DOHH2 (cell line): ENCODE measurements around the gene ROR2.

Source experiments
- H3F3A ChIP-seq: fragments of 200-600 bp; sonication (generic), shearing (Covaris generic); 2 replicates; pipeline ENCODE4 v1.6.0; 2016; ENCODE audit warnings: antibody characterized with exemption, mild to moderate bottlenecking; ENCODE audit not compliant: control insufficient read depth, insufficient read depth
- H3K27ac ChIP-seq: fragments of 200-600 bp; sonication (generic); 2 replicates; pipeline ENCODE4 v1.5.1; 2014; ENCODE audit warnings: low read depth, mild to moderate bottlenecking, low read length, moderate library complexity
- H3K27me3 ChIP-seq: fragments of 200-600 bp; sonication (generic); 2 replicates; pipeline ENCODE4 v1.6.1; 2014; ENCODE audit warnings: mild to moderate bottlenecking, low read length, mixed read lengths; ENCODE audit not compliant: control insufficient read depth
- H3K36me3 ChIP-seq: fragments of 200-600 bp; sonication (generic); 2 replicates; pipeline ENCODE4 v1.6.1; 2014; ENCODE audit warnings: mild to moderate bottlenecking, low read length, moderate library complexity, mixed read lengths; ENCODE audit not compliant: control insufficient read depth
- H3K4me1 ChIP-seq: fragments of 200-600 bp; sonication (generic); 2 replicates; pipeline ENCODE4 v1.6.1; 2014; ENCODE audit warnings: mild to moderate bottlenecking, low read length, mixed read lengths; ENCODE audit not compliant: control insufficient read depth
- H3K4me2 ChIP-seq: fragments of 200-600 bp; sonication (generic); 2 replicates; pipeline ENCODE4 v1.6.0; 2014; ENCODE audit warnings: mild to moderate bottlenecking, low read length, moderate library complexity
- H3K4me3 ChIP-seq: fragments of 200-600 bp; sonication (generic); 2 replicates; pipeline ENCODE4 v1.5.1; 2014; ENCODE audit warnings: mild to moderate bottlenecking, low read length, mixed read lengths
- H3K79me2 ChIP-seq: fragments of 200-600 bp; sonication (generic); 2 replicates; pipeline ENCODE4 v1.6.1; 2014; ENCODE audit warnings: mild to moderate bottlenecking, low read length, mixed read lengths; ENCODE audit not compliant: control insufficient read depth
- H3K9me2 ChIP-seq: fragments of 200-600 bp; sonication (generic); replicated peaks from 2 replicates; pipeline ENCODE4 v1.6.1; 2014; ENCODE audit warnings: mild to moderate bottlenecking, low read length, mixed read lengths; ENCODE audit not compliant: control insufficient read depth
- H3K9me3 ChIP-seq: fragments of 200-600 bp; sonication (generic); 2 replicates; pipeline ENCODE4 v1.6.1; 2014; ENCODE audit warnings: antibody characterized with exemption, low read length, mixed read lengths; ENCODE audit not compliant: control insufficient read depth, insufficient read depth
- H4K20me1 ChIP-seq: fragments of 200-600 bp; sonication (generic); 2 replicates; pipeline ENCODE4 v1.6.0; 2014; ENCODE audit warnings: low read depth, mild to moderate bottlenecking, antibody characterized with exemption, low read length, moderate library complexity; ENCODE audit not compliant: control insufficient read depth, insufficient read depth
- CTCF ChIP-seq: fragments of 200-600 bp; sonication (generic); IDR thresholded peaks from one replicate; pipeline ENCODE4 v1.5.1; 2014; ENCODE audit warnings: antibody characterized with exemption, mild to moderate bottlenecking, low read depth, low read length; ENCODE audit not compliant: poor library complexity, severe bottlenecking
- EZH2phosphoT487 ChIP-seq: fragments of 200-600 bp; sonication (generic); IDR thresholded peaks from 2 replicates; pipeline ENCODE4 v1.6.1; 2017; ENCODE audit warnings: borderline replicate concordance, mild to moderate bottlenecking, antibody characterized with exemption, low read length, moderate library complexity, mixed read lengths

The ROR2 gene

GRCh38 chr9:91751922-91752321 lies 198.1 kb downstream of the ROR2 start:
- no peaks in the 10 kb centered on the region for H3K9me3 ChIP-seq
- no peak overlapping the region for H3K4me2 ChIP-seq
- H3K79me2 ChIP-seq, result no peaks in the 10 kb centered on the region
- no peaks in the 10 kb centered on the region for H3F3A ChIP-seq
- no peak overlapping the region for H3K4me3 ChIP-seq
- H3K27ac ChIP-seq, result no peak overlapping the region
- H4K20me1 ChIP-seq, result no peaks in the 10 kb centered on the region
- no peaks in the 10 kb centered on the region for H3K9me2 ChIP-seq
- H3K4me1 ChIP-seq, result no peaks in the 10 kb centered on the region
- TF ChIP-seq CTCF (no peak), EZH2phosphoT487 (no peak)
- H3K36me3 ChIP-seq, result no peaks in the 10 kb centered on the region
- peaks cover 9% of the 10 kb centered on the region for H3K27me3 ChIP-seq

- H3K4me3 ChIP-seq, result no peak overlapping the region
- H3F3A ChIP-seq, result no peaks in the 10 kb centered on the region
- H3K4me2 ChIP-seq, result no peak overlapping the region
- no peaks in the 10 kb centered on the region for H3K36me3 ChIP-seq
- no peaks in the 10 kb centered on the region for H3K9me3 ChIP-seq
- H3K27ac ChIP-seq, result no peak overlapping the region
- H3K79me2 ChIP-seq, result no peaks in the 10 kb centered on the region
- H4K20me1 ChIP-seq, result no peaks in the 10 kb centered on the region
- H3K4me1 ChIP-seq, result no peaks in the 10 kb centered on the region
- TF ChIP-seq CTCF, result no peak
- TF ChIP-seq EZH2phosphoT487, result no peak
- peaks cover 9% of the 10 kb centered on the region for H3K27me3 ChIP-seq
- no peaks in the 10 kb centered on the region for H3K9me2 ChIP-seq
Measured at GRCh38 chr9:91750343-91750742, 199.7 kb downstream of the ROR2 start.

- no peak overlapping the region for H3K27ac ChIP-seq
- H3K9me3 ChIP-seq, result no peaks in the 10 kb centered on the region
- no peak overlapping the region for H3K4me2 ChIP-seq
- no peaks in the 10 kb centered on the region for H3K4me1 ChIP-seq
- TF ChIP-seq EZH2phosphoT487, result no peak
- no peaks in the 10 kb centered on the region for H3K9me2 ChIP-seq
- no peaks in the 10 kb centered on the region for H3F3A ChIP-seq
- H3K79me2 ChIP-seq, result no peaks in the 10 kb centered on the region
- H3K27me3 ChIP-seq, result peaks cover 5% of the 10 kb centered on the region; the same call in 1 of the 2 replicates
- H3K36me3 ChIP-seq, result no peaks in the 10 kb centered on the region
- no peak overlapping the region for H3K4me3 ChIP-seq
- H4K20me1 ChIP-seq, result no peaks in the 10 kb centered on the region
Measured at GRCh38 chr9:91746904-91747303, 203.1 kb downstream of the ROR2 start.

- no peaks in the 10 kb centered on the region for H3K36me3 ChIP-seq
- H3K9me3 ChIP-seq, result no peaks in the 10 kb centered on the region
- H3K4me2 ChIP-seq, result no peak overlapping the region
- no peaks in the 10 kb centered on the region for H3K4me1 ChIP-seq
- H3K9me2 ChIP-seq, result no peaks in the 10 kb centered on the region
- no peaks in the 10 kb centered on the region for H4K20me1 ChIP-seq
- peaks cover 5% of the 10 kb centered on the region; the same call in 1 of the 2 replicates for H3K27me3 ChIP-seq
- H3F3A ChIP-seq, result no peaks in the 10 kb centered on the region
- no peak overlapping the region for H3K4me3 ChIP-seq
- H3K27ac ChIP-seq, result no peak overlapping the region
- TF ChIP-seq CTCF (no peak), EZH2phosphoT487 (no peak)
- H3K79me2 ChIP-seq, result no peaks in the 10 kb centered on the region
Measured at GRCh38 chr9:91746357-91746756, 203.7 kb downstream of the ROR2 start.
